GM12878 (cell line): Measurements from ENCODE around the gene NAB1. TPM values are rescaled to one million over a fixed set of nuclear protein-coding genes. Genes with fewer than 3 reads are reported as not detected.
A peak's percentile ranks its signal among the peaks of the same experiment; 100 is the strongest.

ENCODE experiments used
- ATAC-seq: fragments of 200-7000 bp; cut with Tn5 transposase; 3 replicates; pipeline ENCODE4 v1.9.1; 2020; ENCODE audit warnings: mild to moderate bottlenecking, moderate library complexity
- BruUV-seq: library from RNA; stranded (reverse); fragments of 400-500 nt; replicated peaks from 2 replicates; lab custom pipeline; 2021; lab: Mats Ljungman, UMichigan
- CTCF ChIA-PET: fragments of 300-600 bp; sonication (Branson Sonifier 250); formaldehyde crosslinking; extraction: SDS; loops from one replicate; lab custom pipeline; 2021; ENCODE audit warnings: inconsistent platforms; lab: Yijun Ruan, JAX
- POLR2A ChIA-PET: fragments of 350-600 bp; formaldehyde crosslinking; extraction: SDS; loops from one replicate; lab custom pipeline; 2021; ENCODE audit warnings: inconsistent platforms; lab: Charles Lee
- RAD21 ChIA-PET: fragments of 300-600 bp; sonication (Branson Sonifier 250); formaldehyde crosslinking; loops from one replicate; lab custom pipeline; 2023; ENCODE audit warnings: antibody characterized with exemption; ENCODE audit not compliant: unreplicated experiment; lab: Charles Lee
- SMC1A ChIA-PET: fragments of 300-600 bp; sonication (Branson Sonifier 250); formaldehyde crosslinking; loops from one replicate; lab custom pipeline; 2023; ENCODE audit not compliant: unreplicated experiment, uncharacterized antibody; lab: Charles Lee
- DNase-seq: peaks from one replicate; pipeline ENCODE4 v3.0.0-alpha.2; 2011; ENCODE audit warnings: low read depth, low spot score
- FAIRE-seq: peaks from 3 replicates; lab custom pipeline; 2011; peaks lifted over from hg19 to GRCh38; lab: Jason Lieb, UNC
- H2AFZ ChIP-seq: 2 replicates; pipeline ENCODE4 v1.6.0; 2011; ENCODE audit warnings: low read depth, low read length, control low read depth; ENCODE audit not compliant: control insufficient read depth
- H3K27ac ChIP-seq: 2 replicates; pipeline ENCODE4 v1.5.1; 2011; ENCODE audit warnings: control low read depth; ENCODE audit not compliant: control insufficient read depth, insufficient read depth
- H3K27me3 ChIP-seq, 2 experiments: replicated peaks in 1 of 2; 2 replicates each; pipeline versions ENCODE4 v1.6.0 to v1.6.1; 2011; ENCODE audit warnings: low read length in 1 of 2; ENCODE audit not compliant: control insufficient read depth in 2 of 2, insufficient read depth in 2 of 2
- H3K36me3 ChIP-seq, 2 experiments: 2 replicates each; pipeline ENCODE4 v1.5.1; 2011; ENCODE audit warnings: low read length in 1 of 2; ENCODE audit not compliant: control insufficient read depth in 2 of 2, insufficient read depth in 2 of 2
- H3K4me1 ChIP-seq: 2 replicates; pipeline ENCODE4 v1.6.1; 2011; ENCODE audit warnings: mild to moderate bottlenecking, low read length, moderate library complexity, mixed read lengths; ENCODE audit not compliant: control insufficient read depth, insufficient read depth
- H3K4me2 ChIP-seq: 2 replicates; pipeline ENCODE4 v1.6.0; 2011; ENCODE audit warnings: control low read depth; ENCODE audit not compliant: control insufficient read depth, insufficient read depth
- H3K4me3 ChIP-seq: fragments of 200-600 bp; sonication (generic); 2 replicates; pipeline ENCODE4 v1.5.1; 2016
- H3K79me2 ChIP-seq: 2 replicates; pipeline ENCODE4 v1.6.0; 2011; ENCODE audit warnings: low read length; ENCODE audit not compliant: control insufficient read depth, insufficient read depth
- H3K9ac ChIP-seq: 2 replicates; pipeline ENCODE4 v1.8.0; 2011; ENCODE audit warnings: low read length, control low read depth, mixed read lengths; ENCODE audit not compliant: control insufficient read depth, insufficient read depth
- H3K9me3 ChIP-seq: replicated peaks from 3 replicates; pipeline ENCODE4 v1.5.1; 2011; ENCODE audit warnings: mild to moderate bottlenecking, low read length; ENCODE audit not compliant: control insufficient read depth, insufficient read depth
- H4K20me1 ChIP-seq: 2 replicates; pipeline ENCODE4 v1.6.0; 2011; ENCODE audit not compliant: control insufficient read depth, insufficient read depth
- ATF7 ChIP-seq: fragments of 450-650 bp; IDR thresholded peaks from 2 replicates; pipeline ENCODE4 v1.6.1; 2016; ENCODE audit warnings: low read depth, mild to moderate bottlenecking
- BCL11A ChIP-seq: IDR thresholded peaks from 2 replicates; pipeline ENCODE4 v1.6.1; 2011; ENCODE audit warnings: low read depth, low read length
- CBX5 ChIP-seq: sonication (generic); IDR thresholded peaks from 2 replicates; pipeline ENCODE4 v1.6.1; 2016; ENCODE audit warnings: low read depth, moderate library complexity, mild to moderate bottlenecking, inconsistent platforms
- ETV6 ChIP-seq, 2 experiments: fragments of 450-650 bp in 1 of 2; IDR thresholded peaks in 1 of 2; conservative IDR thresholded peaks in 1 of 2; 2 replicates each; pipeline ENCODE4 v1.6.1; 2014; ENCODE audit warnings: antibody characterized with exemption in 1 of 2, borderline replicate concordance in 1 of 2, low read depth in 1 of 2, mild to moderate bottlenecking in 1 of 2, moderate library complexity in 1 of 2
- LARP7 ChIP-seq: fragments of 450-650 bp; IDR thresholded peaks from 2 replicates; pipeline ENCODE4 v1.6.1; 2017; ENCODE audit warnings: mild to moderate bottlenecking
- MTA3 ChIP-seq: IDR thresholded peaks from 2 replicates; pipeline ENCODE4 v1.6.1; 2012; ENCODE audit warnings: low read length, inconsistent platforms, borderline replicate concordance
- MYB ChIP-seq: fragments of 150-350 bp; IDR thresholded peaks from 2 replicates; pipeline ENCODE4 v1.6.1; 2014; ENCODE audit warnings: mild to moderate bottlenecking, low read depth, low read length, borderline replicate concordance
- NR2F1 ChIP-seq: fragments of 450-650 bp; conservative IDR thresholded peaks from 2 replicates; pipeline ENCODE4 v1.6.1; 2017; ENCODE audit warnings: mild to moderate bottlenecking
- PAX5 ChIP-seq: IDR thresholded peaks from 2 replicates; pipeline ENCODE4 v1.6.1; 2011; ENCODE audit warnings: low read depth, low read length, borderline replicate concordance
- RAD21 ChIP-seq: IDR thresholded peaks from 2 replicates; pipeline ENCODE4 v1.6.1; 2011; ENCODE audit warnings: mild to moderate bottlenecking, low read depth, low read length, moderate library complexity; ENCODE audit not compliant: insufficient read depth
- RELA ChIP-seq: fragments of 450-650 bp; IDR thresholded peaks from 2 replicates; pipeline ENCODE4 v1.8.0; 2014; ENCODE audit warnings: borderline replicate concordance; ENCODE audit not compliant: partially characterized antibody
- RUNX3 ChIP-seq: IDR thresholded peaks from 2 replicates; pipeline ENCODE4 v1.6.1; 2012; ENCODE audit warnings: low read length, inconsistent platforms
- SMARCA5 ChIP-seq: fragments of 450-650 bp; IDR thresholded peaks from 2 replicates; pipeline ENCODE4 v1.6.1; 2017; ENCODE audit warnings: mild to moderate bottlenecking
- TBL1XR1 ChIP-seq: IDR thresholded peaks from 2 replicates; pipeline ENCODE4 v1.6.1; 2012; ENCODE audit warnings: low read depth, low read length, improper control_type of control experiment
- TCF12 ChIP-seq: IDR thresholded peaks from 2 replicates; pipeline ENCODE4 v1.6.1; 2011; ENCODE audit warnings: low read depth, mild to moderate bottlenecking, low read length
- ZNF274 ChIP-seq: IDR thresholded peaks from one replicate; pipeline ENCODE4 v1.8.0; 2011; ENCODE audit not compliant: insufficient read length, insufficient read depth
- ZNF622 ChIP-seq: fragments of 450-650 bp; IDR thresholded peaks from 2 replicates; pipeline ENCODE4 v1.6.1; 2017; ENCODE audit warnings: mild to moderate bottlenecking, inconsistent platforms
- WGBS: methylation state at CpG from one replicate; pipeline ENCODE4 v1.1.6; 2016; ENCODE audit warnings: low lambda C conversion rate; ENCODE audit not compliant: insufficient replicate concordance, insufficient coverage; ENCODE audit errors: missing lambda C conversion rate; 5-methylcytosine and 5-hydroxymethylcytosine counted together
- in situ Hi-C: fragments of 300-500 bp; cut with MboI; formaldehyde crosslinking; loops from 9 replicates; pipeline ENCODE4 v1.14.3; 2018; ENCODE audit warnings: mixed read lengths
- intact Hi-C: fragments of 100-400 bp; cut with micrococcal nuclease; formaldehyde crosslinking; loops from one replicate; pipeline ENCODE4 v1.14.2; 2022; ENCODE audit not compliant: unreplicated experiment
- polyA plus RNA-seq, 11 experiments: library from polyadenylated mRNA; depleted of rRNA in 4 of 11; unstranded in 6 of 11; stranded (reverse) in 5 of 11; fragments of >200 nt; fragmentation: Nextera tagmentation in 4 of 11; fragmentation: Illumina TruSeq in 1 of 11; extraction: Ambion mirVana in 4 of 11; extraction: Trizol in 1 of 11; gene quantifications; 1 replicate in 1 of 11; 2 replicates in 10 of 11; pipeline versions ENCODE4 v1.2.1 to v1.2.3, GENCODE V29; 2011 to 2016; ENCODE audit warnings: inconsistent platforms in 2 of 11, missing spikeins in 2 of 11, low read depth in 1 of 11
- total RNA-seq, 4 experiments: library from RNA; depleted of rRNA in 3 of 4; stranded (reverse); fragments of >200 nt in 3 of 4; fragmentation: Illumina TruSeq in 1 of 4; extraction: Trizol in 1 of 4; gene quantifications; 2 replicates each; pipeline versions ENCODE4 v1.2.1 to v1.2.3, GENCODE V29; 2013 to 2021
- TF ChIP-seq, protein P1 (sequence below): IDR thresholded peaks from 2 replicates; pipeline ENCODE4 v1.6.1; 2011; ENCODE audit warnings: borderline replicate concordance, low read depth, mild to moderate bottlenecking, moderate library complexity, mixed read lengths, low read length; ENCODE audit not compliant: insufficient read depth; ENCODE audit errors: extremely low read length

Gene NAB1
- total and polyA plus RNA-seq, 10 of the 15 experiments (the other 5 are each of a cell fraction or from before 2014, with no cell fraction given), result 4.5 to 39.6 (median 23.0) TPM

DNA sequence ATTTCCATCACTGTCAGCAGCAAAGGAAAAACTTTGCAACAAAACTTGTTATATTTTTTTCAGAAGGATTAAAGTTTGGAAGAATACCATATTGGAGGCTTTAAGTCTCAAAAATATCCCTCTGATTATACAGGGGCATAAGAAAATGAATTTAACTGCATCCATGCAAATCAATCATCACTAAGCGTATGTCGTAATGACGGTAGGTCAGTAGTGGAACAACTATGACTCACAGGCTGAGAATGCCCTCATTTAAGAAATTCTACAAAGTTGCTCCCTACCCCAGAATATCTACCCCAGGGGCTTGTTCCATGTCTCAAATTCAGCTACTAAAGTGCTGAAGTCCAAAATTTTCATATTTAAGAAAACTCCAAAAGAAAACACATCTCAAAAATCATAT lies 12.5 kb upstream of the NAB1 start:
- no peak overlapping the region for H3K4me3 ChIP-seq
- no peak overlapping the region for H3K4me2 ChIP-seq
- SMC1A ChIA-PET, result interaction anchor here (0.6 to 4.2 kb wide), 17 partner anchors 8 to 254 kb away, joined by 3 to 63 read pairs (median 5); no protein-coding TSS in a partner anchor
- H4K20me1 ChIP-seq, result no peaks in the 10 kb centered on the region
- no peak for DNase-seq
- H3K4me1 ChIP-seq, result 0 out of 2 replicates have a peak, but pooled peaks cover 3% of the 10 kb centered on the region
- RAD21 ChIA-PET, result interaction anchor here (0.6 to 3.2 kb wide), 13 partner anchors 11 to 169 kb away, joined by 3 to 58 read pairs (median 4); partner anchors contain the start of gene NEMP2
- CTCF ChIA-PET, result interaction anchor here (0.6 to 7.0 kb wide), 21 partner anchors 8 to 419 kb away, joined by 3 to 78 read pairs (median 5); partner anchors contain the start of gene NAB1
- no peak overlapping the region for H2AFZ ChIP-seq
- H3K36me3 ChIP-seq, result no peaks in the 10 kb centered on the region
- FAIRE-seq, result no peak
- ATAC-seq, result 0 out of 3 replicates have a peak, but pooled peaks have one; percentile 12
- no peaks in the 10 kb centered on the region for H3K27me3 ChIP-seq
- no peak overlapping the region for H3K9ac ChIP-seq
- BruUV-seq, result no TSS peak
- H3K9me3 ChIP-seq, result no peaks in the 10 kb centered on the region
- TF ChIP-seq BCL11A (no peak), ZNF274 (no peak), MYB (no peak), MTA3 (no peak), TBL1XR1 (no peak), RAD21 (no peak), CBX5 (no peak), RELA (no peak), TCF12 (no peak), PAX5 (no peak), NR2F1 (no peak), ETV6 (conservative IDR thresholded peaks at IDR 0.05 in 1 of 2, IDR thresholded peaks at IDR 0.05 in 1 of 2; ENCODE audit: borderline replicate concordance in 1 of 2, low read depth in 1 of 2) (no peak), ATF7 (no peak), RUNX3 (no peak), ZNF622 (no peak), SMARCA5 (no peak), LARP7 (no peak)
- TF ChIP-seq, protein P1, sequence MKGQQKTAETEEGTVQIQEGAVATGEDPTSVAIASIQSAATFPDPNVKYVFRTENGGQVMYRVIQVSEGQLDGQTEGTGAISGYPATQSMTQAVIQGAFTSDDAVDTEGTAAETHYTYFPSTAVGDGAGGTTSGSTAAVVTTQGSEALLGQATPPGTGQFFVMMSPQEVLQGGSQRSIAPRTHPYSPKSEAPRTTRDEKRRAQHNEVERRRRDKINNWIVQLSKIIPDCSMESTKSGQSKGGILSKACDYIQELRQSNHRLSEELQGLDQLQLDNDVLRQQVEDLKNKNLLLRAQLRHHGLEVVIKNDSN, result no peak
- WGBS, result 34% methylated on average over 3 of the region's 3 CpGs
- H3K27ac ChIP-seq, result no peak overlapping the region
- no peaks in the 10 kb centered on the region for H3K79me2 ChIP-seq
- POLR2A ChIA-PET, result interaction anchor here (0.8 kb wide), 1 partner anchor 44 kb away, joined by 3 read pairs; no protein-coding TSS in a partner anchor
- intact Hi-C loops, result loop anchor here (5.0 kb wide), 1 partner anchor 166 kb away; no protein-coding TSS in a partner anchor
- in situ Hi-C loops, result no loop called here
